Mesenchymal stem cell (in vitro differentiated cells and primary cell): ENCODE measurements around the gene A4GALT.

Experiments used
- DNase-seq: peaks from one replicate; pipeline ENCODE4 v3.0.0-alpha.2; 2013
- H2AFZ ChIP-seq: one replicate; pipeline ENCODE4 v1.6.1; 2013; ENCODE audit warnings: low read depth, mild to moderate bottlenecking, control low read depth, inconsistent platforms, low read length, moderate library complexity
- H2AK5ac ChIP-seq: 2 replicates; pipeline ENCODE4 v1.6.1; 2013; ENCODE audit warnings: low read length, moderate library complexity, mild to moderate bottlenecking, inconsistent platforms; ENCODE audit not compliant: severe bottlenecking
- H2BK120ac ChIP-seq: one replicate; pipeline ENCODE4 v1.6.1; 2013; ENCODE audit warnings: low read depth, mild to moderate bottlenecking, inconsistent platforms, low read length, moderate library complexity
- H2BK12ac ChIP-seq, 2 experiments: one replicate each; pipeline ENCODE4 v1.6.1; 2013; ENCODE audit warnings: inconsistent platforms in 2 of 2, low read length in 2 of 2, mild to moderate bottlenecking in 2 of 2, moderate library complexity in 2 of 2, control low read depth in 1 of 2
- H2BK15ac ChIP-seq: one replicate; pipeline ENCODE4 v1.6.1; 2013; ENCODE audit warnings: mild to moderate bottlenecking, low read depth, inconsistent platforms; ENCODE audit not compliant: poor library complexity, severe bottlenecking
- H2BK5ac ChIP-seq: 2 replicates; pipeline ENCODE4 v1.6.1; 2013; ENCODE audit warnings: low read depth, mild to moderate bottlenecking, low read length, control low read depth, inconsistent platforms; ENCODE audit not compliant: poor library complexity, severe bottlenecking
- H3K14ac ChIP-seq, 2 experiments: one replicate each; pipeline ENCODE4 v1.6.1; 2013; ENCODE audit warnings: inconsistent platforms in 2 of 2, low read length in 2 of 2, control low read depth in 1 of 2, mild to moderate bottlenecking in 1 of 2, moderate library complexity in 1 of 2
- H3K18ac ChIP-seq, 2 experiments: one replicate each; pipeline ENCODE4 v1.6.1; 2013; ENCODE audit warnings: inconsistent platforms in 2 of 2, low read length in 2 of 2, control low read depth in 1 of 2, low read depth in 1 of 2, mild to moderate bottlenecking in 1 of 2
- H3K23ac ChIP-seq, 2 experiments: one replicate each; pipeline ENCODE4 v1.6.1; 2013; ENCODE audit warnings: inconsistent platforms in 2 of 2, low read length in 2 of 2, mild to moderate bottlenecking in 2 of 2, moderate library complexity in 2 of 2, control low read depth in 1 of 2
- H3K27ac ChIP-seq: 2 replicates; pipeline ENCODE4 v1.5.1; 2013; ENCODE audit warnings: mild to moderate bottlenecking, moderate library complexity, low read length, control low read depth, inconsistent platforms; ENCODE audit not compliant: poor library complexity, severe bottlenecking
- H3K27me3 ChIP-seq, 2 experiments: 2 replicates each; pipeline versions ENCODE4 v1.6.1 to v1.7.0; 2013; ENCODE audit warnings: low read length in 2 of 2, mild to moderate bottlenecking in 2 of 2, moderate library complexity in 2 of 2, control low read depth in 1 of 2, inconsistent platforms in 1 of 2; ENCODE audit not compliant: control insufficient read depth in 1 of 2, insufficient read depth in 1 of 2
- H3K36me3 ChIP-seq, 2 experiments: 2 replicates each; pipeline versions ENCODE4 v1.6.1 to v1.7.0; 2013; ENCODE audit warnings: low read length in 2 of 2, control low read depth in 1 of 2, inconsistent platforms in 1 of 2, low read depth in 1 of 2, mild to moderate bottlenecking in 1 of 2; ENCODE audit not compliant: insufficient read depth in 2 of 2, control insufficient read depth in 1 of 2
- H3K4ac ChIP-seq, 2 experiments: one replicate each; pipeline ENCODE4 v1.6.1; 2013; ENCODE audit warnings: inconsistent platforms in 2 of 2, low read length in 2 of 2, mild to moderate bottlenecking in 2 of 2, moderate library complexity in 2 of 2, control low read depth in 1 of 2, low read depth in 1 of 2
- H3K4me1 ChIP-seq: 2 replicates; pipeline ENCODE4 v1.6.1; 2013; ENCODE audit warnings: low read depth, low read length, control low read depth; ENCODE audit not compliant: control insufficient read depth, insufficient read depth
- H3K4me2 ChIP-seq: 2 replicates; pipeline ENCODE4 v1.6.1; 2013; ENCODE audit warnings: low read length, mild to moderate bottlenecking, inconsistent platforms; ENCODE audit not compliant: poor library complexity, severe bottlenecking
- H3K4me3 ChIP-seq, 2 experiments: 2 replicates each; pipeline versions ENCODE4 v1.5.1 to v1.7.0; 2013; ENCODE audit warnings: low read length in 2 of 2, mild to moderate bottlenecking in 2 of 2, control low read depth in 1 of 2, low read depth in 1 of 2; ENCODE audit not compliant: insufficient read depth in 1 of 2
- H3K79me1 ChIP-seq: replicated peaks from 2 replicates; pipeline ENCODE4 v1.6.1; 2013; ENCODE audit warnings: mild to moderate bottlenecking, control low read depth, low read length, inconsistent platforms; ENCODE audit not compliant: poor library complexity, severe bottlenecking
- H3K9ac ChIP-seq: 2 replicates; pipeline ENCODE4 v1.7.0; 2013; ENCODE audit warnings: mild to moderate bottlenecking, low read length, moderate library complexity
- H3K9me3 ChIP-seq: 2 replicates; pipeline ENCODE4 v1.7.0; 2013; ENCODE audit warnings: mild to moderate bottlenecking, low read length; ENCODE audit not compliant: control insufficient read depth
- H4K8ac ChIP-seq: one replicate; pipeline ENCODE4 v1.6.1; 2013; ENCODE audit warnings: inconsistent platforms, mild to moderate bottlenecking, low read length, moderate library complexity
- H4K91ac ChIP-seq: one replicate; pipeline ENCODE4 v1.6.1; 2013; ENCODE audit warnings: mild to moderate bottlenecking, low read length, inconsistent platforms
- WGBS: methylation state at CpG from one replicate; pipeline ENCODE4 v1.1.7; 2013; ENCODE audit warnings: mixed read lengths; 5-methylcytosine and 5-hydroxymethylcytosine counted together

The A4GALT gene

GRCh38 chr22:42732081-42732480, 11.4 kb upstream of the A4GALT start:
- DNase-seq = no peak
- no peak overlapping the region for H3K18ac ChIP-seq
- H4K8ac ChIP-seq = no peak overlapping the region
- H2BK5ac ChIP-seq = no peak overlapping the region
- no peaks in the 10 kb centered on the region for H3K27me3 ChIP-seq
- no peak overlapping the region for H4K91ac ChIP-seq
- H3K79me1 ChIP-seq = no peaks in the 10 kb centered on the region
- H2BK12ac ChIP-seq = no peak overlapping the region
- peaks cover 4% of the 10 kb centered on the region for H3K4me1 ChIP-seq
- no peak overlapping the region for H3K14ac ChIP-seq
- WGBS = 94% methylated on average over 6 of the region's 6 CpGs
- no peak overlapping the region for H3K4ac ChIP-seq
- no peak overlapping the region for H3K4me2 ChIP-seq
- no peak overlapping the region for H2BK120ac ChIP-seq
- no peaks in the 10 kb centered on the region for H3K9me3 ChIP-seq
- no peak overlapping the region for H3K23ac ChIP-seq
- no peak overlapping the region for H3K9ac ChIP-seq
- H2AK5ac ChIP-seq = no peak overlapping the region
- no peaks in the 10 kb centered on the region for H3K36me3 ChIP-seq
- H2AFZ ChIP-seq = no peak overlapping the region
- H3K27ac ChIP-seq = no peak overlapping the region
- no peak overlapping the region for H2BK15ac ChIP-seq
- no peak overlapping the region for H3K4me3 ChIP-seq

GRCh38 chr22:42726811-42727210, 6.1 kb upstream of the A4GALT start:
- H3K9me3 ChIP-seq = no peaks in the 10 kb centered on the region
- H3K27ac ChIP-seq = peak overlapping the region; percentile 81
- no peaks in the 10 kb centered on the region for H3K27me3 ChIP-seq
- H3K79me1 ChIP-seq = no peaks in the 10 kb centered on the region
- no peak overlapping the region for H3K23ac ChIP-seq
- WGBS = 85% methylated on average over 6 of the region's 6 CpGs
- H2AFZ ChIP-seq = no peak overlapping the region
- H2BK5ac ChIP-seq = no peak overlapping the region
- no peak for DNase-seq
- H3K18ac ChIP-seq = peak overlapping the region in 1 of 2 experiments; percentile 66
- no peak overlapping the region for H2BK120ac ChIP-seq
- peak overlapping the region; percentile 63 to 80 for H2BK12ac ChIP-seq
- H3K36me3 ChIP-seq = no peaks in the 10 kb centered on the region
- H4K8ac ChIP-seq = no peak overlapping the region
- H3K4me2 ChIP-seq = no peak overlapping the region
- peak overlapping the region; percentile 91 for H2AK5ac ChIP-seq
- no peak overlapping the region for H3K4me3 ChIP-seq
- H3K4me1 ChIP-seq = peaks cover 11% of the 10 kb centered on the region
- H3K9ac ChIP-seq = no peak overlapping the region
- H3K4ac ChIP-seq = peak overlapping the region in 1 of 2 experiments; percentile 63
- no peak overlapping the region for H2BK15ac ChIP-seq
- H3K14ac ChIP-seq = no peak overlapping the region
- peak overlapping the region; percentile 66 for H4K91ac ChIP-seq

GRCh38 chr22:42725606-42726355, 5.1 kb upstream of the A4GALT start:
- no peak overlapping the region for H3K4ac ChIP-seq
- H3K23ac ChIP-seq = no peak overlapping the region
- H2BK15ac ChIP-seq = no peak overlapping the region
- no peak overlapping the region for H2BK5ac ChIP-seq
- no peak overlapping the region for H2AFZ ChIP-seq
- peak overlapping the region; percentile 19 for H4K8ac ChIP-seq
- H3K79me1 ChIP-seq = no peaks in the 10 kb centered on the region
- peak; percentile 57 for DNase-seq
- H3K4me3 ChIP-seq = no peak overlapping the region
- no peaks in the 10 kb centered on the region for H3K9me3 ChIP-seq
- no peak overlapping the region for H3K14ac ChIP-seq
- no peaks in the 10 kb centered on the region for H3K36me3 ChIP-seq
- peak overlapping the region in 1 of 2 experiments; percentile 55 for H3K18ac ChIP-seq
- WGBS = 62% methylated on average over 6 of the region's 6 CpGs
- no peak overlapping the region for H2BK12ac ChIP-seq
- H3K27ac ChIP-seq = no peak overlapping the region
- no peak overlapping the region for H4K91ac ChIP-seq
- H3K27me3 ChIP-seq = no peaks in the 10 kb centered on the region
- H3K4me2 ChIP-seq = no peak overlapping the region
- peak overlapping the region; percentile 42 for H2AK5ac ChIP-seq
- H2BK120ac ChIP-seq = no peak overlapping the region
- no peak overlapping the region for H3K9ac ChIP-seq
- peaks cover 14% of the 10 kb centered on the region for H3K4me1 ChIP-seq

DNA sequence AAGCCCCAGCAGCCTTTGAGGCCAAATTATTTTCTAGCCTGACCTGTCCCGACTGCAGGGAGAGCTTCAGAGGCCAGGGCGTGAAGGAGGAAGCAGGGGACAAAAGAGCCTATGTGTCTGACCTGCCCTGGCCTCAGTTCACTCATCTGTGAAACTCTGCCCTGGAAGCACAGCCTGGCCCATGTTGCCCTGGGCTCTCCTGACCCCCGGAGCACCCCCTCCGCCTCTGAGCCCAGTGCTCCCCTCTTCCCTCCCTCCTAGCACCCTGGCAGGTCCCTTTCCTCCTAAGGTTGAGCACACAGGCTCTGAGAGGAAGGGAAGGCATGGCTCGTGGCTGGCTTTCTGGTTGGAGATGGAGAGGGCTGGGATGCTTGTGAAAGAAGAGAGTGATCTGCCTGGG, 3.4 kb upstream of the A4GALT start:
- no peak overlapping the region for H2AK5ac ChIP-seq
- no peak overlapping the region for H3K9ac ChIP-seq
- H4K8ac ChIP-seq = no peak overlapping the region
- H2AFZ ChIP-seq = no peak overlapping the region
- no peak overlapping the region for H3K4me3 ChIP-seq
- no peak overlapping the region for H3K23ac ChIP-seq
- no peak overlapping the region for H3K27ac ChIP-seq
- H3K14ac ChIP-seq = no peak overlapping the region
- no peaks in the 10 kb centered on the region for H3K27me3 ChIP-seq
- no peaks in the 10 kb centered on the region for H3K9me3 ChIP-seq
- H3K4ac ChIP-seq = no peak overlapping the region
- H3K79me1 ChIP-seq = peaks cover 2% of the 10 kb centered on the region
- 90% methylated on average over 3 of the region's 5 CpGs for WGBS
- no peak overlapping the region for H3K18ac ChIP-seq
- peaks cover 22% of the 10 kb centered on the region for H3K4me1 ChIP-seq
- H2BK15ac ChIP-seq = no peak overlapping the region
- no peak overlapping the region for H2BK5ac ChIP-seq
- no peak overlapping the region for H2BK120ac ChIP-seq
- no peak overlapping the region for H2BK12ac ChIP-seq
- no peak overlapping the region for H3K4me2 ChIP-seq
- no peaks in the 10 kb centered on the region for H3K36me3 ChIP-seq
- H4K91ac ChIP-seq = no peak overlapping the region
- no peak for DNase-seq
